Measurements from ENCODE around the gene ARF4.

ARF4 gene

GRCh38 chr3:57530071-57530608, 67.0 kb downstream of the ARF4 start:
- peak; percentile 7 for DNase-seq
- in situ Hi-C loops (cut with HindIII; ENCODE audit: low pct_ligation_motif_present, low pct_unique_long_range_greater_than_20kb, low sequenced_read_pairs): no loop called here
